Ishikawa (cell line): ENCODE data around the gene PTPN1.

Experiments
- CEBPB ChIP-seq: IDR thresholded peaks from 2 replicates; pipeline ENCODE4 v1.6.1; 2012
- CREB1 ChIP-seq: IDR thresholded peaks from 2 replicates; pipeline ENCODE4 v1.6.1; 2012; ENCODE audit warnings: low read depth
- EGR1 ChIP-seq: IDR thresholded peaks from 2 replicates; pipeline ENCODE4 v1.6.1; 2012
- EP300 ChIP-seq: IDR thresholded peaks from 2 replicates; pipeline ENCODE4 v1.6.1; 2012; ENCODE audit warnings: borderline replicate concordance
- FOXM1 ChIP-seq: IDR thresholded peaks from 2 replicates; pipeline ENCODE4 v1.6.1; 2012; ENCODE audit warnings: low read depth, borderline replicate concordance
- NFIC ChIP-seq: IDR thresholded peaks from 2 replicates; pipeline ENCODE4 v1.6.1; 2012
- RAD21 ChIP-seq: IDR thresholded peaks from 2 replicates; pipeline ENCODE4 v1.6.1; 2012; ENCODE audit warnings: low read depth
- TAF1 ChIP-seq: IDR thresholded peaks from 2 replicates; pipeline ENCODE4 v1.6.1; 2012; ENCODE audit warnings: low read depth, mild to moderate bottlenecking
- TCF12 ChIP-seq: IDR thresholded peaks from 2 replicates; pipeline ENCODE4 v1.6.1; 2012; ENCODE audit warnings: low read depth
- YY1 ChIP-seq: IDR thresholded peaks from 2 replicates; pipeline ENCODE4 v1.6.1; 2012; ENCODE audit warnings: low read depth
- ZBTB7A ChIP-seq: IDR thresholded peaks from 2 replicates; pipeline ENCODE4 v1.6.1; 2012; ENCODE audit warnings: low read depth
- TF ChIP-seq, protein P1 (sequence below): IDR thresholded peaks from 2 replicates; pipeline ENCODE4 v1.6.1; 2012
- TF ChIP-seq, protein P2 (sequence below): IDR thresholded peaks from 2 replicates; pipeline ENCODE4 v1.6.1; 2012; ENCODE audit warnings: low read depth, mild to moderate bottlenecking
- TF ChIP-seq, protein P3 (sequence below): IDR thresholded peaks from 2 replicates; pipeline ENCODE4 v1.6.1; 2012

DNA sequence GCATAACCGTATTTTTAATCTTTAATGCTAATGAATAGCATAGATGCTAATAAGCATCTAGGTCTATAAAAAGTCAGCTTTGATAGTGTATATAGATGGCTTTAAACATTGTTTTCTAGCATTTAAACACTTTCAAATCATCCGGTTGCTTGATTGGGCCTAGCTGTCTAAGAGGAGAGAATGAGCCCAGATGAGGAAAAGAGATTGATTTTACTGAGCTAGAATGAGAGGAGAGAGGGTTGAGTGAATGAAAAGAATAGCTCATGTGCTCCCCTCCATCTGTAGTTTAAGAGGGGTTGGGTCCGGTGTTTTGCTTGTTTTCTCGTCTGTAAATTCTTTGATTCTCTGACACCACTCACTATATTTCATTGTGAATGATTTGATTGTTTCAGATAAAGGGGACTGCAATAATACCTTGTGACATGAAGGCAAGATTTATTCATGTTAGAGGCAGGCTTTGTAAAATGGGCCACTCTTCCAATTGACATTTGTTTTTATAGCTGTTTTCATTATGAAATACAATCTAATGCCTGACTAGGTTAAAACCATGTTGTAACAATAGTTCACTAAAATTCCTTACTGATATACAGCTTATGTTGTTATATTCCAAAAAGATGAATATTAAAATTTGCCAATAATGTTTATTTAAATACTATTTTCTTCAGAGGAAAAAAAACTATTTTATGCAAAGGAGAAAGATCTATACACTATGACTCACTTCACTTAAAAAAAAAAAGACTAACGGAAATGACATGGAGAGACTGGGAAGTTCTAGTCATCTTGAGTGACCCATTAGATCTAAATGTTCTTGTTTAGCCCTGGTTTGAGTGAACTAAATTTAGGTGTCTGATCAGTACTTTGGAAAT is 3.2 kb downstream of the PTPN1 start:
- TF ChIP-seq, protein P1, sequence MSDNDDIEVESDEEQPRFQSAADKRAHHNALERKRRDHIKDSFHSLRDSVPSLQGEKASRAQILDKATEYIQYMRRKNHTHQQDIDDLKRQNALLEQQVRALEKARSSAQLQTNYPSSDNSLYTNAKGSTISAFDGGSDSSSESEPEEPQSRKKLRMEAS = no peak
- TF ChIP-seq EP300 (no peak), CEBPB (no peak), TAF1 (no peak), FOXM1 (no peak), CREB1 (no peak), EGR1 (no peak), RAD21 (no peak), NFIC (no peak), YY1 (no peak), ZBTB7A (no peak), TCF12 (no peak)
- TF ChIP-seq, protein P2, sequence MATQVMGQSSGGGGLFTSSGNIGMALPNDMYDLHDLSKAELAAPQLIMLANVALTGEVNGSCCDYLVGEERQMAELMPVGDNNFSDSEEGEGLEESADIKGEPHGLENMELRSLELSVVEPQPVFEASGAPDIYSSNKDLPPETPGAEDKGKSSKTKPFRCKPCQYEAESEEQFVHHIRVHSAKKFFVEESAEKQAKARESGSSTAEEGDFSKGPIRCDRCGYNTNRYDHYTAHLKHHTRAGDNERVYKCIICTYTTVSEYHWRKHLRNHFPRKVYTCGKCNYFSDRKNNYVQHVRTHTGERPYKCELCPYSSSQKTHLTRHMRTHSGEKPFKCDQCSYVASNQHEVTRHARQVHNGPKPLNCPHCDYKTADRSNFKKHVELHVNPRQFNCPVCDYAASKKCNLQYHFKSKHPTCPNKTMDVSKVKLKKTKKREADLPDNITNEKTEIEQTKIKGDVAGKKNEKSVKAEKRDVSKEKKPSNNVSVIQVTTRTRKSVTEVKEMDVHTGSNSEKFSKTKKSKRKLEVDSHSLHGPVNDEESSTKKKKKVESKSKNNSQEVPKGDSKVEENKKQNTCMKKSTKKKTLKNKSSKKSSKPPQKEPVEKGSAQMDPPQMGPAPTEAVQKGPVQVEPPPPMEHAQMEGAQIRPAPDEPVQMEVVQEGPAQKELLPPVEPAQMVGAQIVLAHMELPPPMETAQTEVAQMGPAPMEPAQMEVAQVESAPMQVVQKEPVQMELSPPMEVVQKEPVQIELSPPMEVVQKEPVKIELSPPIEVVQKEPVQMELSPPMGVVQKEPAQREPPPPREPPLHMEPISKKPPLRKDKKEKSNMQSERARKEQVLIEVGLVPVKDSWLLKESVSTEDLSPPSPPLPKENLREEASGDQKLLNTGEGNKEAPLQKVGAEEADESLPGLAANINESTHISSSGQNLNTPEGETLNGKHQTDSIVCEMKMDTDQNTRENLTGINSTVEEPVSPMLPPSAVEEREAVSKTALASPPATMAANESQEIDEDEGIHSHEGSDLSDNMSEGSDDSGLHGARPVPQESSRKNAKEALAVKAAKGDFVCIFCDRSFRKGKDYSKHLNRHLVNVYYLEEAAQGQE = no peak
- TF ChIP-seq, protein P3, sequence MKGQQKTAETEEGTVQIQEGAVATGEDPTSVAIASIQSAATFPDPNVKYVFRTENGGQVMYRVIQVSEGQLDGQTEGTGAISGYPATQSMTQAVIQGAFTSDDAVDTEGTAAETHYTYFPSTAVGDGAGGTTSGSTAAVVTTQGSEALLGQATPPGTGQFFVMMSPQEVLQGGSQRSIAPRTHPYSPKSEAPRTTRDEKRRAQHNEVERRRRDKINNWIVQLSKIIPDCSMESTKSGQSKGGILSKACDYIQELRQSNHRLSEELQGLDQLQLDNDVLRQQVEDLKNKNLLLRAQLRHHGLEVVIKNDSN = no peak
